Hepatocyte (in vitro differentiated cells): ENCODE data around the gene CRACDL. TPM values are rescaled to one million over a fixed set of nuclear protein-coding genes. Genes with fewer than 3 reads are reported as not detected.

Source experiments
- DNase-seq: peaks from one replicate; pipeline ENCODE4 v3.0.0-alpha.2; 2016; ENCODE audit warnings: low spot score
- H2AFZ ChIP-seq: fragments of 200-600 bp; sonication (generic); 2 replicates; pipeline ENCODE4 v1.6.0; 2016; ENCODE audit warnings: antibody characterized with exemption, mild to moderate bottlenecking
- H3K27ac ChIP-seq: fragments of 200-600 bp; sonication (generic); 2 replicates; pipeline ENCODE4 v1.5.1; 2016; ENCODE audit warnings: mild to moderate bottlenecking
- H3K27me3 ChIP-seq: fragments of 200-600 bp; sonication (generic); 2 replicates; pipeline ENCODE4 v1.6.1; 2016
- H3K36me3 ChIP-seq: fragments of 200-600 bp; sonication (generic); replicated peaks from 2 replicates; pipeline ENCODE4 v1.5.1; 2016; ENCODE audit warnings: low read depth; ENCODE audit not compliant: insufficient read depth
- H3K4me1 ChIP-seq: fragments of 200-600 bp; sonication (generic); 2 replicates; pipeline ENCODE4 v1.5.1; 2016; ENCODE audit warnings: mild to moderate bottlenecking, moderate library complexity; ENCODE audit not compliant: insufficient read depth
- H3K4me2 ChIP-seq: fragments of 200-600 bp; sonication (generic); 2 replicates; pipeline ENCODE4 v1.6.0; 2016
- H3K4me3 ChIP-seq: fragments of 200-600 bp; sonication (generic); 2 replicates; pipeline ENCODE4 v1.5.1; 2016; ENCODE audit warnings: mild to moderate bottlenecking
- H3K79me2 ChIP-seq: fragments of 200-600 bp; sonication (generic); 2 replicates; pipeline ENCODE4 v1.6.0; 2017; ENCODE audit warnings: mild to moderate bottlenecking
- H3K9me2 ChIP-seq: fragments of 200-600 bp; sonication (generic); replicated peaks from 2 replicates; pipeline ENCODE4 v1.6.0; 2017; ENCODE audit warnings: mild to moderate bottlenecking; ENCODE audit not compliant: insufficient read depth
- H3K9me3 ChIP-seq: fragments of 200-600 bp; sonication (generic); 2 replicates; pipeline ENCODE4 v1.5.1; 2016; ENCODE audit warnings: low read depth, mild to moderate bottlenecking
- H4K20me1 ChIP-seq: fragments of 200-600 bp; sonication (generic); 2 replicates; pipeline ENCODE4 v1.6.0; 2016; ENCODE audit warnings: mild to moderate bottlenecking; ENCODE audit not compliant: insufficient read depth, poor library complexity, severe bottlenecking
- EZH2 ChIP-seq: fragments of 200-600 bp; sonication (generic); IDR thresholded peaks from 2 replicates; pipeline ENCODE4 v1.6.1; 2016; ENCODE audit warnings: antibody characterized with exemption, mild to moderate bottlenecking, borderline replicate concordance
- EZH2phosphoT487 ChIP-seq: fragments of 200-600 bp; sonication (generic); IDR thresholded peaks from one replicate; pipeline ENCODE4 v1.6.1; 2018; ENCODE audit warnings: antibody characterized with exemption, mild to moderate bottlenecking, low read depth, moderate library complexity; ENCODE audit not compliant: unreplicated experiment, severe bottlenecking
- WGBS: methylation state at CpG from one replicate; pipeline ENCODE4 v1.1.6; 2016; ENCODE audit warnings: low lambda C conversion rate; ENCODE audit errors: missing lambda C conversion rate; 5-methylcytosine and 5-hydroxymethylcytosine counted together
- polyA plus RNA-seq: library from polyadenylated mRNA; unstranded; fragments of >200 nt; fragmentation: Nextera tagmentation; extraction: Ambion mirVana; gene quantifications from 2 replicates; pipeline ENCODE4 v1.2.1, GENCODE V29; 2016
- total RNA-seq: library from RNA; depleted of rRNA; stranded (reverse); fragments of >200 nt; gene quantifications from 2 replicates; pipeline ENCODE4 v1.2.3, GENCODE V29; 2014
- TF ChIP-seq, protein P1 (sequence below): fragments of 200-600 bp; sonication (generic); IDR thresholded peaks from 2 replicates; pipeline ENCODE4 v1.5.1; 2016; ENCODE audit warnings: antibody characterized with exemption, mild to moderate bottlenecking; ENCODE audit not compliant: poor library complexity

The CRACDL gene
- total and polyA plus RNA-seq, 2 experiments from 2014 or later, result 0.47 to 1.4 TPM

DNA sequence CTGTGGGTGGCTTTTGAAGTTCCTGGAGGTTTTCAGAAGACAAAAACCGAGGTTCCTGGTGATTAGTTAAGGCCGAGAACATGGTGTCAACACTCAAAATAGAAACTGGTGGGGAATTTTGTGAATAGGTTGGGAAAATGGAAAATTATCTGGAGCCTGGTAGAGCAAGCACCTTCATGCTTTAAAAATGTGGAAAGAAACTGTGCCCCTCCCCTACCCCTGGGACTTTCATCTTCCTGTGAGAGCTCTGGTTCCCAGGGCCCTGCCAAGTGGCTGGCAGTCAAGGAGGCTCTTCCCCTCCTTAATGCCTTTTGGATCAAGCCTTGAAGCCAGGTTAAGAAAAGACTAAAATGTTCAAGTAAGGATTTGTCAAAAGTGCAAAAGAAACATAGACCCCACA is 1.9 kb upstream of the CRACDL start:
- H3K9me3 ChIP-seq, result no peaks in the 10 kb centered on the region
- no peak overlapping the region for H2AFZ ChIP-seq
- H3K4me1 ChIP-seq, result peaks cover 7% of the 10 kb centered on the region
- 73% methylated on average over 2 of the region's 2 CpGs for WGBS
- no peaks in the 10 kb centered on the region for H3K79me2 ChIP-seq
- no peaks in the 10 kb centered on the region for H3K9me2 ChIP-seq
- no peaks in the 10 kb centered on the region for H3K36me3 ChIP-seq
- TF ChIP-seq EZH2phosphoT487 (no peak), EZH2 (no peak)
- TF ChIP-seq, protein P1, sequence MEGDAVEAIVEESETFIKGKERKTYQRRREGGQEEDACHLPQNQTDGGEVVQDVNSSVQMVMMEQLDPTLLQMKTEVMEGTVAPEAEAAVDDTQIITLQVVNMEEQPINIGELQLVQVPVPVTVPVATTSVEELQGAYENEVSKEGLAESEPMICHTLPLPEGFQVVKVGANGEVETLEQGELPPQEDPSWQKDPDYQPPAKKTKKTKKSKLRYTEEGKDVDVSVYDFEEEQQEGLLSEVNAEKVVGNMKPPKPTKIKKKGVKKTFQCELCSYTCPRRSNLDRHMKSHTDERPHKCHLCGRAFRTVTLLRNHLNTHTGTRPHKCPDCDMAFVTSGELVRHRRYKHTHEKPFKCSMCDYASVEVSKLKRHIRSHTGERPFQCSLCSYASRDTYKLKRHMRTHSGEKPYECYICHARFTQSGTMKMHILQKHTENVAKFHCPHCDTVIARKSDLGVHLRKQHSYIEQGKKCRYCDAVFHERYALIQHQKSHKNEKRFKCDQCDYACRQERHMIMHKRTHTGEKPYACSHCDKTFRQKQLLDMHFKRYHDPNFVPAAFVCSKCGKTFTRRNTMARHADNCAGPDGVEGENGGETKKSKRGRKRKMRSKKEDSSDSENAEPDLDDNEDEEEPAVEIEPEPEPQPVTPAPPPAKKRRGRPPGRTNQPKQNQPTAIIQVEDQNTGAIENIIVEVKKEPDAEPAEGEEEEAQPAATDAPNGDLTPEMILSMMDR, result no peak
- H3K27ac ChIP-seq, result no peak overlapping the region
- no peak overlapping the region for H3K4me2 ChIP-seq
- H3K4me3 ChIP-seq, result no peak overlapping the region
- H4K20me1 ChIP-seq, result no peaks in the 10 kb centered on the region
- DNase-seq, result no peak
- H3K27me3 ChIP-seq, result peaks cover 58% of the 10 kb centered on the region

DNA sequence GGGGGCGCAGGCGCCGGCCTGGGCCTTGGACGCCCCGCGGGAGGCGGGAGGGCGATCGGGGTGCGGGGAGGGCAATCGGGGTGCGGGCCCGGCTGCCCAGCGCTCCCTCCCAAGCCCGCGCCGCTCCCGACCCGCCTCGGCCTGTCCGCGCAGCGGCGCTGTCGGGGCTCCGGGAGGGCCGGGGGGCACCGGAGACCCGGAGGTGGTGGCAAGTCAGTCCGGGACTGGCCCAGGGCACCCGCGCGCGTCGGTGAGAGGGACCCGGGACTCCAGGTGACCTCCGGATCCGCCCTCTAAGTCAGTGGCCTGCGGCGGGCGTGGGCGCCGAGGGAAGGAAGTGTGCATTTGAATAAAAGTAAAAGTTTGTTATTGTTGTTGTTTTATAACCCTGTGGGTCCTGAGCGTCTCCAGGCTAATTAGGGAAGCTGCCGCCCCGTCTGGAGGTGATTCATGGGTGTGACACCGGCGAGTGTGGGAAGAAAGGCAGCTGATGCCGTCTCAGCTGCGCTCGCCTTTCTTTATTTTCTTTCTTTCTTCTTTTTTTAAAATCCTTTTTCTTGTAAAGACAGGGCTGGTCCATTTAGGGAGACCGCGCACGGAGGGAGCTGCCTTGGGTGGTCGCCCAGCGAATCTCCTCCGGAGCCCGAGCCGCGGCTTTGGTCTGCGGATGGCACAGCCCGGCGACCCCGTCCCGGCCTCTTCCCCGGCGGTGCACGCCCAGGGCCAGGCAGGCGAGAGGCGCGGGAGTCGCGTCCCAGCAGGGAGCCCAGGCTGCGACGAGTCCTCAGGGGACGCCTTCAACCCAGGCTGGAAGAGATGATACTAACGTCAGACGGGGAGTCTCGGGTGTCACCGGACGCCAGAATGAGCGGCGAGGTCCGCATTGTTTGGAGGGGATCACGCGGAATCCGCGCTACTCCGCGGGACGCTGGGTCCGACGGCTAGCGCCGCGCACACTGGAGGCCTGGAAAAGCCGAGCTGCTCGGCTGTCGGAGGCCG is 627 bp upstream of the CRACDL start:
- H3K9me2 ChIP-seq, result no peaks in the 10 kb centered on the region
- TF ChIP-seq EZH2 (peak; percentile 92), EZH2phosphoT487 (peak; percentile 54)
- TF ChIP-seq, protein P1, result no peak
- H3K79me2 ChIP-seq, result no peaks in the 10 kb centered on the region
- H3K27ac ChIP-seq, result no peak overlapping the region
- H3K9me3 ChIP-seq, result no peaks in the 10 kb centered on the region
- peaks cover 7% of the 10 kb centered on the region for H3K4me1 ChIP-seq
- no peaks in the 10 kb centered on the region for H4K20me1 ChIP-seq
- no peaks in the 10 kb centered on the region for H3K36me3 ChIP-seq
- WGBS, result 6% methylated on average over 65 of the region's 100 CpGs
- H3K4me3 ChIP-seq, result no peak overlapping the region
- H2AFZ ChIP-seq, result peak overlapping the region; percentile 63
- peaks cover 58% of the 10 kb centered on the region for H3K27me3 ChIP-seq
- DNase-seq, result peak; percentile 35
- peak overlapping the region; percentile 96 for H3K4me2 ChIP-seq

DNA sequence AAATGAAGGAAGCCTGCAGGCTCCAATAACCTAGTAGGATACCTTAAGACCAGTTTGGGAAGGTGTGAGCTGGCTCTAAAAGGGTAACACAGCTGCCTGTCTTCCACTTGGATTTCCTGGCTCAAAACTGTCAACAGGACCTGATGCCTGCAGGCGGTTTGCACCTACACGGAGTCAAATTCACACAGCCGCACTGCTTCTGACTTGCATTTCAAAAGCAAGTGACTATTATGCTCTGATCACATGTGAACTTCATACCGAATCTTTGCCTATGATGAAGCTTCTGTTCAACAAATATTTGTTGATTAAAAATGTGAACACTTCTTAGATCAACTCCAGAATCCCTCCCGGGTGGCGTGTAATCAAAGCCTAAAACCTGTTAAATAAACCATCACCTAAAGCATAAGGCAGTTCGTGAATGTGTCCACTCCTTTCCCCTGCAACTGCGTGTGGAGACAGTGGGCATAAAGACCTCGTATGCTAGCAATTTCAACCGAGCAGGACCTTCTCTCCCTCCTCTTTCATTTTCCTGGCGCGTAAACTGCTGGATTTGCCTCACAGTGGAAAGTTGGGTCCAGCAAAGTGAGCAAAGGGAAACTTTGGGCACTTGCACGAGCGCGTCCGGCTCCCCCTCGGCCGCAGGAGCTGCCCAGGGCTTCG is 784 bp downstream of the CRACDL start:
- H3K9me3 ChIP-seq, result no peaks in the 10 kb centered on the region
- H2AFZ ChIP-seq, result no peak overlapping the region
- no peak overlapping the region for H3K27ac ChIP-seq
- H3K27me3 ChIP-seq, result peaks cover 58% of the 10 kb centered on the region
- TF ChIP-seq, protein P1, result no peak
- peak; percentile 57 for TF ChIP-seq EZH2
- H3K4me1 ChIP-seq, result peaks cover 7% of the 10 kb centered on the region
- no peaks in the 10 kb centered on the region for H3K79me2 ChIP-seq
- no peaks in the 10 kb centered on the region for H3K36me3 ChIP-seq
- peak overlapping the region; percentile 33 for H3K4me3 ChIP-seq
- no peaks in the 10 kb centered on the region for H4K20me1 ChIP-seq
- H3K9me2 ChIP-seq, result no peaks in the 10 kb centered on the region
- DNase-seq, result no peak
- 15% methylated on average over 19 of the region's 19 CpGs for WGBS
- peak overlapping the region; percentile 96 for H3K4me2 ChIP-seq
